KMS-11 (cell line): ENCODE measurements around the gene NCS1.

Source experiments
- H2AFZ ChIP-seq: fragments of 200-600 bp; sonication (generic); 2 replicates; pipeline ENCODE4 v1.6.1; 2016; ENCODE audit warnings: antibody characterized with exemption, mixed run types, low read depth
- H3K27ac ChIP-seq: fragments of 200-600 bp; sonication (generic); 2 replicates; pipeline ENCODE4 v1.6.1; 2016; ENCODE audit warnings: mild to moderate bottlenecking, mixed run types
- H3K27me3 ChIP-seq: fragments of 200-600 bp; sonication (generic); 2 replicates; pipeline ENCODE4 v1.6.1; 2017; ENCODE audit warnings: mild to moderate bottlenecking, low read depth, mixed run types, moderate library complexity; ENCODE audit not compliant: insufficient read depth
- H3K36me3 ChIP-seq: fragments of 200-600 bp; sonication (generic); 2 replicates; pipeline ENCODE4 v1.6.1; 2017; ENCODE audit warnings: mild to moderate bottlenecking, mixed run types; ENCODE audit not compliant: insufficient read depth
- H3K4me1 ChIP-seq: fragments of 200-600 bp; sonication (generic); 2 replicates; pipeline ENCODE4 v1.6.1; 2016; ENCODE audit warnings: mild to moderate bottlenecking, low read depth, mixed run types; ENCODE audit not compliant: poor library complexity, severe bottlenecking
- H3K4me2 ChIP-seq: fragments of 200-600 bp; sonication (generic); 2 replicates; pipeline ENCODE4 v1.7.0; 2016; ENCODE audit warnings: mild to moderate bottlenecking, mixed run types
- H3K4me3 ChIP-seq: fragments of 200-600 bp; sonication (generic); IDR thresholded peaks from 2 replicates; pipeline ENCODE4 v1.6.1; 2017; ENCODE audit warnings: low read depth, low read length, mixed read lengths; ENCODE audit not compliant: insufficient read depth
- H3K79me2 ChIP-seq: fragments of 200-600 bp; sonication (generic); 2 replicates; pipeline ENCODE4 v1.6.1; 2016; ENCODE audit warnings: low read depth, mixed run types; ENCODE audit not compliant: insufficient read depth
- H3K9ac ChIP-seq: fragments of 200-600 bp; sonication (generic); 2 replicates; pipeline ENCODE4 v1.6.1; 2016; ENCODE audit warnings: mild to moderate bottlenecking, mixed run types
- H4K20me1 ChIP-seq: fragments of 200-600 bp; sonication (generic); 2 replicates; pipeline ENCODE4 v1.6.1; 2016; ENCODE audit warnings: mild to moderate bottlenecking, mixed run types; ENCODE audit not compliant: insufficient read depth
- TF ChIP-seq, protein P1 (sequence below): fragments of 200-600 bp; sonication (generic); conservative IDR thresholded peaks from 2 replicates; pipeline ENCODE4 v1.6.1; 2017; ENCODE audit warnings: low read depth, mild to moderate bottlenecking, antibody characterized with exemption, low read length, moderate library complexity, mixed read lengths

The NCS1 gene

DNA sequence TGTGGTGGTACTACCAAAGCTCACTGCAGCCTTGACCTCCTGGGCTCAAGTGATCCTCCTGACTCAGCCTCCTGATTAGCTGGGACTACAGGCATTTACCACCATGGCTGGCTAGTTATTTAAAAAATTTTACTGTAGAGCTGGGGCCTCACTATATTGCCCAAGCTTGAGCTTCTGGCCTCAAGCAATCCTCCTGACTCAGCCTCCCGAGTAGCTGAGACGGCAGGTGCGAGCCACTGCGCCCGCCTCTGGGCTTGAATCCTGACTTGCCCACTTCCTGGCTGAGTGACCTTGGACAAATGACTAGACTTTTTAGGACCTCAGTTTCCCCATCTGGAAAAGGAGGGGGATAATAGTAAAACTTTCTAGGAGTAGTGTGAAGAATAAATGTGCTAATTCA lies 32.1 kb downstream of the NCS1 start:
- no peak overlapping the region for H3K4me3 ChIP-seq
- H3K27ac ChIP-seq, result no peak overlapping the region
- no peaks in the 10 kb centered on the region for H3K27me3 ChIP-seq
- no peak overlapping the region for H3K9ac ChIP-seq
- H4K20me1 ChIP-seq, result no peaks in the 10 kb centered on the region
- H3K79me2 ChIP-seq, result no peaks in the 10 kb centered on the region
- H3K4me1 ChIP-seq, result no peaks in the 10 kb centered on the region
- no peak overlapping the region for H2AFZ ChIP-seq
- H3K36me3 ChIP-seq, result no peaks in the 10 kb centered on the region
- TF ChIP-seq, protein P1, sequence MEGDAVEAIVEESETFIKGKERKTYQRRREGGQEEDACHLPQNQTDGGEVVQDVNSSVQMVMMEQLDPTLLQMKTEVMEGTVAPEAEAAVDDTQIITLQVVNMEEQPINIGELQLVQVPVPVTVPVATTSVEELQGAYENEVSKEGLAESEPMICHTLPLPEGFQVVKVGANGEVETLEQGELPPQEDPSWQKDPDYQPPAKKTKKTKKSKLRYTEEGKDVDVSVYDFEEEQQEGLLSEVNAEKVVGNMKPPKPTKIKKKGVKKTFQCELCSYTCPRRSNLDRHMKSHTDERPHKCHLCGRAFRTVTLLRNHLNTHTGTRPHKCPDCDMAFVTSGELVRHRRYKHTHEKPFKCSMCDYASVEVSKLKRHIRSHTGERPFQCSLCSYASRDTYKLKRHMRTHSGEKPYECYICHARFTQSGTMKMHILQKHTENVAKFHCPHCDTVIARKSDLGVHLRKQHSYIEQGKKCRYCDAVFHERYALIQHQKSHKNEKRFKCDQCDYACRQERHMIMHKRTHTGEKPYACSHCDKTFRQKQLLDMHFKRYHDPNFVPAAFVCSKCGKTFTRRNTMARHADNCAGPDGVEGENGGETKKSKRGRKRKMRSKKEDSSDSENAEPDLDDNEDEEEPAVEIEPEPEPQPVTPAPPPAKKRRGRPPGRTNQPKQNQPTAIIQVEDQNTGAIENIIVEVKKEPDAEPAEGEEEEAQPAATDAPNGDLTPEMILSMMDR, result no peak
- no peak overlapping the region for H3K4me2 ChIP-seq

GRCh38 chr9:130204959-130205358 lies 32.8 kb downstream of the NCS1 start:
- no peak overlapping the region for H3K4me2 ChIP-seq
- no peaks in the 10 kb centered on the region for H3K27me3 ChIP-seq
- H3K27ac ChIP-seq, result no peak overlapping the region
- no peak overlapping the region for H3K4me3 ChIP-seq
- H2AFZ ChIP-seq, result no peak overlapping the region
- TF ChIP-seq, protein P1, result no peak
- H3K4me1 ChIP-seq, result no peaks in the 10 kb centered on the region
- H3K9ac ChIP-seq, result no peak overlapping the region
- H3K79me2 ChIP-seq, result no peaks in the 10 kb centered on the region
- no peaks in the 10 kb centered on the region for H4K20me1 ChIP-seq
- H3K36me3 ChIP-seq, result no peaks in the 10 kb centered on the region

GRCh38 chr9:130205912-130206311 lies 33.7 kb downstream of the NCS1 start:
- no peak overlapping the region for H3K27ac ChIP-seq
- H3K4me1 ChIP-seq, result no peaks in the 10 kb centered on the region
- TF ChIP-seq, protein P1, result no peak
- H3K9ac ChIP-seq, result no peak overlapping the region
- no peaks in the 10 kb centered on the region for H3K27me3 ChIP-seq
- H3K79me2 ChIP-seq, result no peaks in the 10 kb centered on the region
- H2AFZ ChIP-seq, result no peak overlapping the region
- H4K20me1 ChIP-seq, result no peaks in the 10 kb centered on the region
- H3K36me3 ChIP-seq, result no peaks in the 10 kb centered on the region
- no peak overlapping the region for H3K4me2 ChIP-seq
- H3K4me3 ChIP-seq, result no peak overlapping the region

- H3K4me3 ChIP-seq, result no peak overlapping the region
- H3K4me1 ChIP-seq, result no peaks in the 10 kb centered on the region
- no peak overlapping the region for H3K4me2 ChIP-seq
- no peaks in the 10 kb centered on the region for H3K36me3 ChIP-seq
- no peak overlapping the region for H2AFZ ChIP-seq
- H3K9ac ChIP-seq, result no peak overlapping the region
- H4K20me1 ChIP-seq, result no peaks in the 10 kb centered on the region
- TF ChIP-seq, protein P1, result no peak
- no peaks in the 10 kb centered on the region for H3K79me2 ChIP-seq
- H3K27ac ChIP-seq, result no peak overlapping the region
- H3K27me3 ChIP-seq, result no peaks in the 10 kb centered on the region
Measured at GRCh38 chr9:130206579-130206978, 34.4 kb downstream of the NCS1 start.
